GM21737 (cell line): Measurements from ENCODE around the gene DSTN.

ENCODE experiments used
- ATAC-seq: cut with Tn5 transposase; IDR thresholded peaks from one replicate; pipeline ENCODE4 v1.9.1; 2021; ENCODE audit warnings: mild to moderate bottlenecking, moderate library complexity; ENCODE audit not compliant: unreplicated experiment

Gene DSTN

GRCh38 chr20:17569616-17570346 is at the start of gene DSTN:
Gene DSTN, plus strand, starts transcription at chr20:17570075. Its CDS starts 134 bp downstream, at chr20:17570209.
- peak; percentile 85 for ATAC-seq

DNA sequence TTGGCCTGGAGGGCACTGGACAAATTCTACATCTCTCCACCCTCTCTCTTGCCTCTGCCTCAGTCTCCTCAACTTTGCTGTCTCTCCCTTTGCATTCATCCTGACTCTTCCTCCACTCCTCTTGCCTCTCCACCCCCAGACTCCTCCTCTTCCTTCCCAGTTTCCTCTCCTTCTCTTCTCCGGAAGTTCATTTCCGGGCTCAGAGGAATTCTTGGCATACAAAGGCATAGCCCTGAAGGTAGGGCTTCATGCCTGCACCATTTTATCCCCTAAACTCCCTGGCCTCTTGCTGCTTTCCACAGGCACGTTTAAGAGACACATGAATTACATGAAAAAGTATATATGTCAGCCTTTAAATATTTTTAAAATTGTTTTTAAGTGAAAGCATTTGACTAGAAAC is 49.3 kb upstream of the DSTN start:
- ATAC-seq, result no peak

DNA sequence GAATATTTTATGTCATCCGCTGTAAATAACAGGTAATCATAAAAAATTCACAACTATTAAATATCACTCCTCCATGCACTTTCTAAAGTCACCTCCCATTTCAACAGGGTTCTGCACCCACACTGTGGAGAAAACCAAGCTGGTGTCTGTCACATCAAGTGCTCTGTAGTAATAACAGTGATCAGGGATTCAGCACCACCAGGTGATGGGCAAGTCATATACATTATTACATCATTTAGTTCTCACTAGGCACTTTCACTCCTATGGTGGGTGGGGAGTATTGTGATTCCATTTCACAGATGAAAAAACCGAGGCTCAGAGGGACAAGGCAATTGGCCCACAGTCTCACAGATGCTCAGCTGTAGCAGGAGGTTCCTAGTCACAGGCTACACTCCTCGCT is 47.3 kb upstream of the DSTN start:
- no peak for ATAC-seq

DNA sequence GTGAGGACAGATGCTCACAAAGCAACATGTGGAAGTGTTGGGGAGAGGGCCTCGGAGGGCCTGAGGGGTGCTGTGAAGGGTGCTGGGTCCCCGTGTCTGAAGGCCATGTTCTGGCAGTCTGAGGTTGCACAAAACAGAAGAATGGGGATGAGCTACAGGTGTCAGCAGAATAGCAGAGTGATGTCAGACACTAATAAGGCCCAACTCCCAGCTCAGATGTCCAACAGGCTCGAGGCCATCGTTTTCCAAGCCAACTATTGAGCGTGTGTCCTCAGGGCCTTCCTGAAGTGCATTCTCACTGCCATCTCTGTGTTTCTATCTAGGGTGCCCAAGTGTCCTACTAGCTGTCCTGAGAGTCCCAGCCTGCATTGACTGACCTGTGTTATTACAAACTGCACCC is 46.5 kb upstream of the DSTN start:
- no peak for ATAC-seq

DNA sequence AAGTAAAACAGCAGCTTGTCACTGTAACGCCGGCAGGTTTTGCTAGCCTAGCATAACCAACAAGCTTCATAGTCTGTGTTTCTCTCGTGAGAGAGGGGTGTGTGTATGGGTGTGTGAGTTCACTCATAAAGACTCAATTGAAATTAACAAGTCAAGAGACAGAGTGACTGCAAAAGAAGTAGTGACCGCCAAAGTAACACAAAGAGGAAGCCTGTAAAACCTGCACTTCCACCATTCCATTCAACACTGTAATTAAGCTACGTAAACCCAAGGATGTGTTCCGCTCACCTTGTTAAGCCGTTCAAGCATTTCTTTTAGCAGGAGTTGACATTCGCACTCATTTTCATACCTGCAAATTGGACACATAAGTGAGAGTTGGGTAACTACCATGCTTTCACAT is 45.3 kb upstream of the DSTN start:
- no peak for ATAC-seq

- no peak for ATAC-seq
These were observed 44.7 kb upstream of the DSTN start for GRCh38 chr20:17525132-17525531.

- ATAC-seq, result no peak
These were observed 44.2 kb upstream of the DSTN start for GRCh38 chr20:17525650-17526049.

DNA sequence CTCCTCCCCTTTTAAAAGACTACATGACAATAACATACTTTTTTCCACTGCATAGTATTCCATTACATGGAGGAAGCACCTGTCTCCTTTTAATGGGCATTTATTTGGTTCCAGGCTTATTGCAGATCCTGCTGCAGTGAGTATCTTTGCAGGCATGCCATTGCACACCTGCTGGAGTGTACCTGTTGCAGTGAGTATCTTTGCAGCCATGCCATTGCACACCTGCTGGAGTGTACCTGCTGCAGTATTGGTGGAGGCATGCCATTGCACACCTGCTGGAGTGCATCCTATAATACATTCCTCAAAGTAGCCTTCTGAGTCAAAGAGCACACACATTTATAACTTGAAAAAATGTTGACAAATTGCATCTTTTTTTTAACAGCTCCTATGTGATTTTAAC is 40.3 kb upstream of the DSTN start:
- no peak for ATAC-seq

GRCh38 chr20:17530153-17530552 is 39.7 kb upstream of the DSTN start:
- no peak for ATAC-seq

- no peak for ATAC-seq
These were observed 38.9 kb upstream of the DSTN start, which contains the start of gene BFSP1 for GRCh38 chr20:17530716-17531664. Gene BFSP1, minus strand, starts transcription at chr20:17531379. Its CDS starts 50 bp downstream, at chr20:17531329.

- ATAC-seq, result no peak
These were observed 38.2 kb upstream of the DSTN start for GRCh38 chr20:17531665-17532025.

GRCh38 chr20:17533396-17533795 is 36.5 kb upstream of the DSTN start:
- ATAC-seq, result no peak

DNA sequence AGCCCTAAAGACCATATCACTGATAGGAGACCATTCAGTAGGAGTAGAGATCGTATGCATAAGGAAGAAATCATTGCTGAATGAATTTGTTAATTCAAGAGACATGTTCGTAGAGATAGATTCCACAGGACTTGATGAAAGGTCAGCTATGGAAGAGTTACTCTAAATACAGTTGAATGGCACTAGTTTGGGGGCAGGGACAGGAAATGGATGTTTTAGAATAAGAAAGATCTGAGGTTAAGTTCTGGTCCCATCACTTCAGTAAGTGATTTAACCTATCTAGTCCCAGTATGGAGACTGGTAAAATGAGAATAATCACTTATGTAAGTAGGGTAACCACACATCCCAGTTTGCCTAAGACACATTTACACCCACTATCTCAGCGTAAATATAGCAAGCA is 35.8 kb upstream of the DSTN start:
- no peak for ATAC-seq

GRCh38 chr20:17536944-17537444 is 32.9 kb upstream of the DSTN start:
- peak; percentile 74 for ATAC-seq

DNA sequence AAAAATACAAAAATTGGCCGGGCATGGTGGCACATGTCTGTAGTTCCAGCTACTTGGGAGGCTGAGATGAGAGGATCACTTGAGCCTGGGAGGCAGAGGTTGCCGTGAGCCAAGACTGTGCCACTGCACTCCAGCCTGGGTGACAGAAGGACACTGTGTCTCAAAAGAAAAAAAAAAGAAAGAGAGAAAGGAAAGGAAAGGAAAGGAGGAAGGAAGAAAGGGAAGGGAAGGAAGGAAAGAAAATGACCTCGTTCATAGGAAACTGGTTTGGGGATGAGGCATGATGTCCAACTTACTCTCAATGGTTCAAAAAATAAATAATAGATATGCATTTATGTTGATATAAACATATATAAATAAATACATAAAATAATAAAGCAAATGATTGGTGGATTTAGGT is 31.9 kb upstream of the DSTN start:
- ATAC-seq, result no peak

- ATAC-seq, result peak; percentile 79
These were observed 31.2 kb upstream of the DSTN start for GRCh38 chr20:17538517-17539170.

GRCh38 chr20:17541596-17541995 is 28.3 kb upstream of the DSTN start:
- no peak for ATAC-seq

GRCh38 chr20:17541996-17542395 is 27.9 kb upstream of the DSTN start:
- no peak for ATAC-seq

DNA sequence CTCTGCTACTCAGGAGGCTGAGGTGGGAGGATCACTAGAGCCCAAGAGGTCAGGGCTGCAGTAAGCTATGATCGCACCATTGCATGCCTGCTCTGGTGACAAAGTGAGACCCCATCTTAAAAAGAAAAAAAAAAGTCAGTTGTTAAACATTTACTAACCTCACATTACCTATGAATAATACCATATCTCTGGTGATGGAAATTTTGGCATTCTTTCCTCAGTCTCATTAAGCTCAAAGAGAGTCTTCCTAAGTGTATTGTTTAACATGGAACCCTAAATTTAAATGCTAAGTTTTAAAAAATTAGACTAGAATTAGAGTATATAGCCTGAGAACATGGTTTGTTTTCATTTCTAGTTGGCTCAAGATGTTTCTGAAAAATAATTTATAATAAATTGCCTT is 27.4 kb upstream of the DSTN start:
- no peak for ATAC-seq

- ATAC-seq, result no peak
These were observed 26.9 kb upstream of the DSTN start for GRCh38 chr20:17542993-17543412.

- ATAC-seq, result no peak
These were observed 26.2 kb upstream of the DSTN start for GRCh38 chr20:17543531-17544131.
